ENCODE measurements around the gene GPT2.

The GPT2 gene

DNA sequence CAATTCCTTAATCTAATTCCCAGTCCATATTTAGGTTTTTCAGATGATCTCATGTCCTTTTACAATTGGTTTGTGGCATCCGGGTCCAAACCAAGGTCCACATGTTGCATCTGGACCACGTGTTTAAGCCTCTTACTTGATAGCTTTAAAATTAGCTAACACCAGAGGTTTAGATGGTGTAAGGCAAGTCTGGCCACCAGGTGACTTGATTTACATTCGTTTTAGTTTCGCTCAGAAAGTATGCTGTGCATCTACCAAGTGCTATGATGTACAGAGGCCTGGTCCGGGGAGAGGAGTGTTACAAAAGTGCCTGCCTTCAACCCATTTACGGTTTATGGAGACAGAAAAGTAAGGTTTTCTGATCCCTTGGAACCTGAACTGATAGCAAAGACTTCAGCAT lies 90.2 kb downstream of the GPT2 start:
- Histone ChIP-seq H4K20me1 (ENCODE audit: insufficient read depth) (peaks cover 9% of the 10 kb centered on the region; the same call in 1 of the 2 replicates), H3K27ac (peak overlapping the region; percentile 96), H2AFZ (ENCODE audit: low read depth) (peak overlapping the region; percentile 58), H3K4me3 (IDR thresholded peaks at IDR 0.05; ENCODE audit: insufficient read depth, low read depth, low read length) (no peak overlapping the region), H3K9ac (peak overlapping the region; percentile 96), H3K36me3 (ENCODE audit: insufficient read depth) (no peaks in the 10 kb centered on the region; the same call in 1 of the 2 replicates), H3K79me2 (ENCODE audit: insufficient read depth, low read depth) (peaks cover 42% of the 10 kb centered on the region), H3K4me2 (peak overlapping the region; percentile 83), H3K4me1 (ENCODE audit: low read depth, poor library complexity, severe bottlenecking) (peaks cover 36% of the 10 kb centered on the region), H3K27me3 (ENCODE audit: insufficient read depth, low read depth) (no peaks in the 10 kb centered on the region)
- TF ChIP-seq, protein P1, sequence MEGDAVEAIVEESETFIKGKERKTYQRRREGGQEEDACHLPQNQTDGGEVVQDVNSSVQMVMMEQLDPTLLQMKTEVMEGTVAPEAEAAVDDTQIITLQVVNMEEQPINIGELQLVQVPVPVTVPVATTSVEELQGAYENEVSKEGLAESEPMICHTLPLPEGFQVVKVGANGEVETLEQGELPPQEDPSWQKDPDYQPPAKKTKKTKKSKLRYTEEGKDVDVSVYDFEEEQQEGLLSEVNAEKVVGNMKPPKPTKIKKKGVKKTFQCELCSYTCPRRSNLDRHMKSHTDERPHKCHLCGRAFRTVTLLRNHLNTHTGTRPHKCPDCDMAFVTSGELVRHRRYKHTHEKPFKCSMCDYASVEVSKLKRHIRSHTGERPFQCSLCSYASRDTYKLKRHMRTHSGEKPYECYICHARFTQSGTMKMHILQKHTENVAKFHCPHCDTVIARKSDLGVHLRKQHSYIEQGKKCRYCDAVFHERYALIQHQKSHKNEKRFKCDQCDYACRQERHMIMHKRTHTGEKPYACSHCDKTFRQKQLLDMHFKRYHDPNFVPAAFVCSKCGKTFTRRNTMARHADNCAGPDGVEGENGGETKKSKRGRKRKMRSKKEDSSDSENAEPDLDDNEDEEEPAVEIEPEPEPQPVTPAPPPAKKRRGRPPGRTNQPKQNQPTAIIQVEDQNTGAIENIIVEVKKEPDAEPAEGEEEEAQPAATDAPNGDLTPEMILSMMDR (conservative IDR thresholded peaks at IDR 0.05; ENCODE audit: low read depth, low read length) = no peak; the same call in 1 of the 2 replicates

DNA sequence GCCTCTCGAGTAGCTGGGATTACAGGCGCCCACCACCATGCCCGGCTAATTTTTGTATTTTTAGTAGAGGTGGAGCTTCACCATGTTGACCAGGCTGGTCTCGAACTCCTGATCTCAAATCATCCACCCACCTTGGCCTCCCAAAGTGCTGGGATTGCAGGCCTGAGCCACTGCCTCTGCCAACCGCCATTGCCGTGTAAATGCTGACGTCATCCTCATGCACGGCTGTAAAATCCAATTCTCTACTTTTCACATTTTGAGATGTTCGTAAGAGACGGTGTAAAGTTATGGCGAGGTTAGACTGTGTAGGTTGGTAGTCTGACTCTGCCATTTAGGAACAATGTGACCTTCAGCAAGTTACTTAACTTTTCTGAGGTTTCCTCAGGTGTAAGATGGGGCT lies 91.0 kb downstream of the GPT2 start:
- TF ChIP-seq, protein P1 (conservative IDR thresholded peaks at IDR 0.05; ENCODE audit: low read depth, low read length) = no peak
- Histone ChIP-seq H3K9ac (no peak overlapping the region), H3K27ac (no peak overlapping the region), H3K36me3 (ENCODE audit: insufficient read depth) (no peaks in the 10 kb centered on the region; the same call in 1 of the 2 replicates), H3K4me1 (ENCODE audit: low read depth, poor library complexity, severe bottlenecking) (peaks cover 35% of the 10 kb centered on the region), H2AFZ (ENCODE audit: low read depth) (no peak overlapping the region), H3K4me2 (no peak overlapping the region; the same call in 1 of the 2 replicates), H4K20me1 (ENCODE audit: insufficient read depth) (peaks cover 9% of the 10 kb centered on the region; the same call in 1 of the 2 replicates), H3K79me2 (ENCODE audit: insufficient read depth, low read depth) (peaks cover 34% of the 10 kb centered on the region), H3K4me3 (IDR thresholded peaks at IDR 0.05; ENCODE audit: insufficient read depth, low read depth, low read length) (no peak overlapping the region), H3K27me3 (ENCODE audit: insufficient read depth, low read depth) (no peaks in the 10 kb centered on the region)

DNA sequence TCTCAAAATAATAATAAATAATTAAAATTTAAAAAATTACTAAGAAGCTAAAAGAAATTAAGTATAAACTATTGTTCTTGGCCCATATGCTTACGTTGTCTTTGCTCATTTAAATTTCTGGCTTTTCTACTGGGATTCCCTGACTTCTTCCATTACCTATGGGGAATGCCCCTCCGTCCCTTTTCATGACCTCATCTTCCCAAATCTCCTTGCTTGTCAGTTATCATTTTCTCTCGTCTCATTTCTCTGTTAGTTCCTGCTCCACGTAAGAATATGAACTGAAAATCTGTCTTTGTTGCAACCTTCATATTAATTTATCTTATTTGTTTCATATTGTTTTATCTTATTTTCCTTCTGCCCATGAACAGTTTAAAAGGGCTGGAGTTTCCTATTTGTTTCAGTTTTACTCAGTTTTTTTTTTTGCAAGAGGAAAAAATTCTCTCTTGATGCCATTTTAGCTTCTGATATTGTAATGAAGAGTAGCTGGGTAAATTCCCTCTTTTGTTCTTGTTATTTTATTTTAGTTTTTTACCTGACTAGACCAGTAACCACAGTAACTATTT lies 91.8 kb downstream of the GPT2 start:
- TF ChIP-seq, protein P1 (conservative IDR thresholded peaks at IDR 0.05; ENCODE audit: low read depth, low read length) = no peak
- Histone ChIP-seq H3K4me1 (ENCODE audit: low read depth, poor library complexity, severe bottlenecking) (peaks cover 32% of the 10 kb centered on the region), H3K79me2 (ENCODE audit: insufficient read depth, low read depth) (peaks cover 26% of the 10 kb centered on the region), H3K4me2 (no peak overlapping the region; the same call in 1 of the 2 replicates), H3K36me3 (ENCODE audit: insufficient read depth) (no peaks in the 10 kb centered on the region; the same call in 1 of the 2 replicates), H3K4me3 (IDR thresholded peaks at IDR 0.05; ENCODE audit: insufficient read depth, low read depth, low read length) (no peak overlapping the region), H2AFZ (ENCODE audit: low read depth) (peak overlapping the region; percentile 18; the same call in 1 of the 2 replicates), H4K20me1 (ENCODE audit: insufficient read depth) (peaks cover 9% of the 10 kb centered on the region; the same call in 1 of the 2 replicates), H3K27ac (peak overlapping the region; percentile 32; the same call in 1 of the 2 replicates), H3K27me3 (ENCODE audit: insufficient read depth, low read depth) (no peaks in the 10 kb centered on the region), H3K9ac (no peak overlapping the region)

DNA sequence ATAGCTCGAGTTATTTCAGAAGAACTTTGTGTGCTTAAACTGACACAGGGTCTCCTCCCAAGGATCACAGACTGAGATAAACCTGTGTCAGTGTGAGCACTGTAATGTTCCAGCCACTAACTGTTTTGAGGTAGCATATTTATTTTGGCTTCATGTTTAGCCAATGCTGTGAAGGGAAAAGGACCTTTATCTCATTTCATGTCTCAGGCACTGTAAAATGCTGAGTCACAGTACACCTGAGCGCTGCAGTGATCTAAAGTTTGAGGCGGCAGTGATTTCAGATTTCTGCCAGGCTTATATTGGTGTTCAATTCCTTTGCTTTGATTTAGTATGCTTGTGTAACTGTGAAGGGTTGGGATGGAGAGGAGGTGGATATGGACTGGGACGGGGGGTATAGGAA lies 92.4 kb downstream of the GPT2 start:
- Histone ChIP-seq H3K27me3 (ENCODE audit: insufficient read depth, low read depth) (no peaks in the 10 kb centered on the region), H3K27ac (peak overlapping the region; percentile 32; the same call in 1 of the 2 replicates), H3K36me3 (ENCODE audit: insufficient read depth) (no peaks in the 10 kb centered on the region; the same call in 1 of the 2 replicates), H3K4me1 (ENCODE audit: low read depth, poor library complexity, severe bottlenecking) (peaks cover 28% of the 10 kb centered on the region), H3K79me2 (ENCODE audit: insufficient read depth, low read depth) (peaks cover 20% of the 10 kb centered on the region), H3K9ac (no peak overlapping the region), H3K4me2 (no peak overlapping the region; the same call in 1 of the 2 replicates), H3K4me3 (IDR thresholded peaks at IDR 0.05; ENCODE audit: insufficient read depth, low read depth, low read length) (no peak overlapping the region), H4K20me1 (ENCODE audit: insufficient read depth) (peaks cover 9% of the 10 kb centered on the region; the same call in 1 of the 2 replicates), H2AFZ (ENCODE audit: low read depth) (peak overlapping the region; percentile 18; the same call in 1 of the 2 replicates)
- TF ChIP-seq, protein P1 (conservative IDR thresholded peaks at IDR 0.05; ENCODE audit: low read depth, low read length) = no peak
